ENCODE results near the gene CRLF1.

CRLF1 gene

GRCh38 chr19:18543814-18544475 lies 62.7 kb downstream of the CRLF1 start:
- DNase-seq = peak; percentile 85

Measured in CD4-positive, alpha-beta T cell treated with Interleukin-6 for 4 hours (primary cell).